Testis (tissue), 3 donors: ENCODE results near the gene RGS11. TPM values are rescaled to one million over a fixed set of nuclear protein-coding genes. Genes with fewer than 3 reads are reported as not detected.

Source experiments
- DNase-seq: peaks from one replicate; pipeline ENCODE4 v3.0.0-alpha.2; 2019
- H3K27ac ChIP-seq, 2 donors: fragments of 200-600 bp; sonication (generic); one replicate each; pipeline ENCODE4 v1.5.1; 2019
- H3K27me3 ChIP-seq: fragments of 200-600 bp; sonication (generic); one replicate; pipeline ENCODE4 v1.5.1; 2019
- H3K36me3 ChIP-seq: fragments of 200-600 bp; sonication (generic); one replicate; pipeline ENCODE4 v1.5.1; 2017; ENCODE audit warnings: low read depth; ENCODE audit errors: missing control alignments
- H3K4me1 ChIP-seq: fragments of 200-600 bp; sonication (generic); one replicate; pipeline ENCODE4 v1.5.1; 2019
- H3K4me3 ChIP-seq, 2 donors: fragments of 200-600 bp; sonication (generic); one replicate each; pipeline ENCODE4 v1.5.1; 2017 to 2019
- H3K9me3 ChIP-seq: fragments of 200-600 bp; sonication (generic); one replicate; pipeline ENCODE4 v1.5.1; 2017
- CTCF ChIP-seq, 3 experiments: fragments of 450-650 bp in 2 of 3; fragments of 200-600 bp in 1 of 3; sonication (generic) in 1 of 3; IDR thresholded peaks; one replicate each; pipeline ENCODE4 v1.5.1; 2016 to 2019; ENCODE audit warnings: antibody characterized with exemption in 3 of 3, mild to moderate bottlenecking in 2 of 3, moderate library complexity in 1 of 3
- POLR2A ChIP-seq: fragments of 450-650 bp; IDR thresholded peaks from one replicate; pipeline ENCODE4 v1.6.1; 2017; ENCODE audit warnings: antibody characterized with exemption, mild to moderate bottlenecking, moderate library complexity
- WGBS, 2 donors: methylation state at CpG; one replicate each; pipeline ENCODE4 v1.1.5; 2018; 5-methylcytosine and 5-hydroxymethylcytosine counted together
- intact Hi-C: fragments of 100-400 bp; cut with DNase I; formaldehyde crosslinking; loops from one replicate; pipeline ENCODE4 v1.15.1; 2023; ENCODE audit warnings: low total_unique reads
- polyA plus RNA-seq: library from polyadenylated mRNA; stranded (reverse); fragments of 350-450 nt; fragmentation: Illumina TruSeq; extraction: RNeasy Lipid Tissue Mini Kit (QIAGEN cat#74804); gene quantifications from one replicate; pipeline ENCODE4 v1.2.3, GENCODE V29; 2014; ENCODE audit warnings: low read depth, low replicate concordance; ENCODE audit not compliant: insufficient read depth
- total RNA-seq, 2 donors: library from RNA; depleted of rRNA; stranded (reverse); fragments of >200 nt; gene quantifications; one replicate each; pipeline ENCODE4 v1.2.3, GENCODE V29; 2016

RGS11 gene
- total and polyA plus RNA-seq, 3 donors from 2014 or later: 1.2 to 3.0 (median 2.9) TPM

- Histone ChIP-seq H3K36me3 (no peaks in the 10 kb centered on the region), H3K27me3 (no peaks in the 10 kb centered on the region), H3K9me3 (no peaks in the 10 kb centered on the region), H3K27ac (no peak overlapping the region), H3K4me3 (no peak overlapping the region), H3K4me1 (peaks cover 6% of the 10 kb centered on the region)
- 70 to 71% methylated on average over 6 to 17 of the region's 17 CpGs for WGBS, 2 donors
- intact Hi-C loops: no loop called here
- DNase-seq: no peak
- no peak for TF ChIP-seq POLR2A
These were observed 31.2 kb upstream of the RGS11 start for GRCh38 chr16:306911-307370.

DNA sequence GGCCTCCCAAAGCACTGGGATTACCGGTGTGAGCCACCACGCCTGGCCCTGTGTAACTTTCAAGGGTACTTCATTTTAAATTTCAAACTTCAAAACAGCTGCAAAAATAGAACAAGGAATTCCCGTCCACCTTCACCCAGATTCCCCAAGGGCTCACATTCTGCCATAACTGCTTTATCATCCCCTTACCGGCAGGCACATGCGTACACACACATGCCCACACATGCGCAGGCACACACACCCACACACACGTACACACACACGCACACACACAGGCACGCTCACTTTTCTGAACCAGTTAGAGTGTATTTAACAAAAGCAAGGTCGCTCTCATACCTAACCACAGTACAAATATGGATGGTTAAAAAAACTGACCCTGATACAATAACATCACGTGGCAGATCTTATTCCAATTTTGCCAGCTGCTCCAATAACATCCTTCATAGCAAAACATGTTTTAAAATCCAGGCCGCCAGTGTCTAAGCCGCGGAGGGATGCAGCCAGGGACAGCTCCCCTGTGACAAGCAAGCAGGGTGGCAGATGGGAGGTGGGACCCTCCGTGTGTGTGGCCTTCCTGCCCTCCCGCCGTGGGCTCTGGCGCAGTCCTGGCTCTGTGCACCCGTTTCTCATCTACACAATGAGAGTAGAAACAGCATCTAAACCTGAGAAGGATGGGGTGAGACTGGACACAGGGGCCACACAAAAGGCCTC lies 30.3 kb upstream of the RGS11 start:
- Histone ChIP-seq H3K9me3 (no peaks in the 10 kb centered on the region), H3K4me3 (no peak overlapping the region), H3K36me3 (no peaks in the 10 kb centered on the region), H3K27me3 (no peaks in the 10 kb centered on the region), H3K4me1 (peaks cover 6% of the 10 kb centered on the region), H3K27ac (no peak overlapping the region)
- TF ChIP-seq POLR2A (no peak), CTCF (IDR thresholded peaks at IDR 0.05) (no peak)
- intact Hi-C loops: no loop called here
- 60 to 61% methylated on average over 19 of the region's 19 CpGs for WGBS, 2 donors
- DNase-seq: no peak

GRCh38 chr16:303760-304505 lies 28.2 kb upstream of the RGS11 start:
- Histone ChIP-seq H3K4me1 (peaks cover 6% of the 10 kb centered on the region), H3K9me3 (no peaks in the 10 kb centered on the region), H3K27me3 (no peaks in the 10 kb centered on the region), H3K4me3 (no peak overlapping the region), H3K27ac (no peak overlapping the region), H3K36me3 (no peaks in the 10 kb centered on the region)
- no peak for DNase-seq
- intact Hi-C loops: no loop called here
- no peak for TF ChIP-seq CTCF (IDR thresholded peaks at IDR 0.05)
- no peak for TF ChIP-seq POLR2A
- 89 to 95% methylated on average over 33 to 43 of the region's 43 CpGs for WGBS, 2 donors

DNA sequence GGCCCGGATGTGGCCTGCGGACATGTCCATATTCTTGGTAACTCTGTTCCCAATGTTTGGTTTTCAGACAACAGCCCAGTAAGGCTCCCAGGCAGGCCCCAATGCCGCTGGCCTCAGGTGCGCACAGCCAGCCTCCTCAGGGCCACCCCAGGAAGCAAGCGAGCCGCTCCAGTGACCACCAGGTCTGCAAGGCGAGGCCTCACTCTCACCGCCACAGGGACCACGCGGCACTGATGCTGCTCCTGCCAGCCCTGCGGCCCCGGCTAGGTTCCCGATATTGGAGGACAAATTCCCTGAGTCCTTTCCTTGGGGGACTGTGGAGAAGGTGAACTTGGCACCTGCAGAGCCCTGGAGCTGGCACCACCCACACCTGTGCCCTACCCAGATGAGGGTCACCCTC lies 26.2 kb upstream of the RGS11 start:
- Histone ChIP-seq H3K4me1 (peaks cover 6% of the 10 kb centered on the region), H3K27me3 (no peaks in the 10 kb centered on the region), H3K36me3 (no peaks in the 10 kb centered on the region), H3K4me3 (no peak overlapping the region), H3K27ac (no peak overlapping the region), H3K9me3 (no peaks in the 10 kb centered on the region)
- no peak for DNase-seq
- intact Hi-C loops: no loop called here
- TF ChIP-seq POLR2A: no peak
- TF ChIP-seq CTCF (IDR thresholded peaks at IDR 0.05): no peak
- 97 to 100% methylated on average over 2 to 13 of the region's 13 CpGs for WGBS, 2 donors

GRCh38 chr16:301235-301634 lies 25.5 kb upstream of the RGS11 start:
- H3K27ac ChIP-seq: no peak overlapping the region

More at GRCh38 chr16:301235-301634, 25.5 kb upstream of the RGS11 start:
- DNase-seq: no peak
- 92 to 96% methylated on average over 6 of the region's 6 CpGs for WGBS, 2 donors
- Histone ChIP-seq H3K4me3 (no peak overlapping the region), H3K27me3 (no peaks in the 10 kb centered on the region), H3K4me1 (peaks cover 2% of the 10 kb centered on the region), H3K36me3 (no peaks in the 10 kb centered on the region), H3K9me3 (no peaks in the 10 kb centered on the region)
- TF ChIP-seq CTCF (IDR thresholded peaks at IDR 0.05): no peak
- TF ChIP-seq POLR2A: no peak
- intact Hi-C loops: no loop called here
